ENCODE data around the gene CYP2A13. TPM values are rescaled to one million over a fixed set of nuclear protein-coding genes. Genes with fewer than 3 reads are reported as not detected.
"Not testable (repeated sequence)": the region's sequence is repeated elsewhere in the genome, so short reads cannot be mapped to it uniquely, and the experiment has no call there.

Gene CYP2A13
- total RNA-seq, 4 donors from 2014 or later: not detected

DNA sequence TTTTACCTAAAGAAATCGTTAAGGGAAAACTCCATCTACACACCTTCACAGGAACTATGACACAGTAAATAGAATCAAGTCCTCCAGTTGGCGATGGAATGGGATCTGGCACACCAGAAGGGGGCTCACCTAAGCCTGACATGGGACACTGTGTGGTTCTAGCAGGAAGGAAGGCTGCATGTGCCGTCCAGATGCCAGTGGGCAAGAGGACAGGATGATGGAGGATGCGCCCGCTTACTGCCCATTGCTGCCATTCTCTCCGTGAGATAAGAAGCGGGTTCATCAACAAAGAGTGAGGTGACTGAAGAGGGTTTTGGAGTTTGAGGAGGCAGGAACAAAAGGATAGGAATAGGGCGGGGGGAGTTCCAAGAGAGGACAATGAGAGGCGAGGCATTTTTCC, 23.0 kb downstream of the CYP2A13 start:
- intact Hi-C loops (cut with DNase I): no loop called here
- no peaks in the 10 kb centered on the region for H3K27me3 ChIP-seq
- H3K27ac ChIP-seq: no peak overlapping the region
- WGBS, 2 donors: 84 to 85% methylated on average over 9 of the region's 9 CpGs
- TF ChIP-seq POLR2A (IDR thresholded peaks at IDR 0.05): no peak
- TF ChIP-seq CTCF (IDR thresholded peaks at IDR 0.05): no peak
- no peak overlapping the region for H3K4me3 ChIP-seq (replicated peaks in 1 of 3)
- no peaks in the 10 kb centered on the region for H3K9me3 ChIP-seq
- no peaks in the 10 kb centered on the region for H3K36me3 ChIP-seq
- no peaks in the 10 kb centered on the region for H3K4me1 ChIP-seq
- no peak for DNase-seq

GRCh38 chr19:41111750-41112295, 23.6 kb downstream of the CYP2A13 start:
- TF ChIP-seq CTCF (IDR thresholded peaks at IDR 0.05) (no peak), POLR2A (IDR thresholded peaks at IDR 0.05) (no peak)
- Histone ChIP-seq H3K36me3 (no peaks in the 10 kb centered on the region), H3K4me3 (replicated peaks in 1 of 3) (no peak overlapping the region), H3K27ac (no peak overlapping the region), H3K9me3 (no peaks in the 10 kb centered on the region), H3K4me1 (no peaks in the 10 kb centered on the region), H3K27me3 (no peaks in the 10 kb centered on the region)
- WGBS, 2 donors: 80 to 95% methylated on average over 5 of the region's 5 CpGs
- DNase-seq: no peak
- intact Hi-C loops (cut with DNase I): no loop called here

GRCh38 chr19:41112728-41113290, 24.6 kb downstream of the CYP2A13 start:
- Histone ChIP-seq H3K36me3 (no peaks in the 10 kb centered on the region), H3K9me3 (no peaks in the 10 kb centered on the region), H3K27me3 (no peaks in the 10 kb centered on the region), H3K27ac (no peak overlapping the region), H3K4me1 (no peaks in the 10 kb centered on the region), H3K4me3 (replicated peaks in 1 of 3) (no peak overlapping the region)
- no peak for DNase-seq
- TF ChIP-seq CTCF (IDR thresholded peaks at IDR 0.05) (no peak), POLR2A (IDR thresholded peaks at IDR 0.05) (no peak)
- intact Hi-C loops (cut with DNase I): no loop called here
- 73% methylated on average over 7 of the region's 7 CpGs for WGBS, 2 donors

DNA sequence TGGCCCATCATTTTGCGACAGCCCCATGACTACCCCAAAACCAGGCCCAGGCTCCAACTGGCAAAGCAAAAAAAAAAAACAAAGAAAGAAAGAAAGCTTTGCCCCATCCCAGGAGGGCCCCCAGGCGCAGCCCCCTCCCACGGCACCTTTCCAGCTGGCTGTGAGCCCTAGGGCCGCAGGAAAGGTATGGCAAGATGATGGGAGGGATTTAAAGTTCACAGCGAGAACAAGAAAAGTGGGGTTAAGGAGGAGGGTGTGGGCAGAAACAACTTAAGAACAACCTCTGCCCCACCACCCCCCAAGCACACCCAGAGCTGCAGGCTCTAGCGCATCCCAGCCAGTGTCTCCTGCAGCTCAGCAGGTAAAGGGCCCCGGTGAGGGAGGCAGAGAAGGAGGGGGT, 25.9 kb downstream of the CYP2A13 start, which contains the start of gene CYP2F1:
TSS of gene CYP2F1 (plus strand) at position 301 of the 400 bp plus-strand sequence. CDS start 1,757 bp downstream, outside the sequence.
- Histone ChIP-seq H3K4me3 (replicated peaks in 1 of 3) (no peak within 1 kb of the TSS), H3K27me3 (no peaks in the 10 kb centered on the region), H3K36me3 (no peaks in the 10 kb centered on the region), H3K4me1 (no peaks in the 10 kb centered on the region), H3K27ac (no peak within 1 kb of the TSS), H3K9me3 (no peaks in the 10 kb centered on the region)
- DNase-seq: no peak
- TF ChIP-seq POLR2A (IDR thresholded peaks at IDR 0.05) (no peak), CTCF (IDR thresholded peaks at IDR 0.05) (no peak)
- intact Hi-C loops (cut with DNase I): no loop called here
- 72 to 80% methylated on average over 7 of the region's 7 CpGs for WGBS, 2 donors

DNA sequence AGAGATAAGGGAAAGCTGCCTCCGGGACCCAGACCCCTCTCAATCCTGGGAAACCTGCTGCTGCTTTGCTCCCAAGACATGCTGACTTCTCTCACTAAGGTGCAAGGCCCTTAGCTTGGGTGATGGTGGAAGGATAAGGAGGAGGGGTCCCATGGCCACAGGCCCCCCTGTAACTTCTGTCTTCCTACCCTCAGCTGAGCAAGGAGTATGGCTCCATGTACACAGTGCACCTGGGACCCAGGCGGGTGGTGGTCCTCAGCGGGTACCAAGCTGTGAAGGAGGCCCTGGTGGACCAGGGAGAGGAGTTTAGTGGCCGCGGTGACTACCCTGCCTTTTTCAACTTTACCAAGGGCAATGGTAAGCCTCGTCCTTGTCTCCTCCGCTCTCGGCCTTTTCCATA, 28.0 kb downstream of the CYP2A13 start:
- WGBS, 2 donors: 87% methylated on average over 8 of the region's 8 CpGs
- Histone ChIP-seq H3K27me3 (no peaks in the 10 kb centered on the region), H3K4me3 (replicated peaks in 1 of 3) (no peak overlapping the region), H3K36me3 (no peaks in the 10 kb centered on the region), H3K9me3 (no peaks in the 10 kb centered on the region), H3K27ac (no peak overlapping the region), H3K4me1 (no peaks in the 10 kb centered on the region)
- intact Hi-C loops (cut with DNase I): no loop called here
- no peak for DNase-seq
- TF ChIP-seq CTCF (IDR thresholded peaks at IDR 0.05) (no peak), POLR2A (IDR thresholded peaks at IDR 0.05) (no peak)

DNA sequence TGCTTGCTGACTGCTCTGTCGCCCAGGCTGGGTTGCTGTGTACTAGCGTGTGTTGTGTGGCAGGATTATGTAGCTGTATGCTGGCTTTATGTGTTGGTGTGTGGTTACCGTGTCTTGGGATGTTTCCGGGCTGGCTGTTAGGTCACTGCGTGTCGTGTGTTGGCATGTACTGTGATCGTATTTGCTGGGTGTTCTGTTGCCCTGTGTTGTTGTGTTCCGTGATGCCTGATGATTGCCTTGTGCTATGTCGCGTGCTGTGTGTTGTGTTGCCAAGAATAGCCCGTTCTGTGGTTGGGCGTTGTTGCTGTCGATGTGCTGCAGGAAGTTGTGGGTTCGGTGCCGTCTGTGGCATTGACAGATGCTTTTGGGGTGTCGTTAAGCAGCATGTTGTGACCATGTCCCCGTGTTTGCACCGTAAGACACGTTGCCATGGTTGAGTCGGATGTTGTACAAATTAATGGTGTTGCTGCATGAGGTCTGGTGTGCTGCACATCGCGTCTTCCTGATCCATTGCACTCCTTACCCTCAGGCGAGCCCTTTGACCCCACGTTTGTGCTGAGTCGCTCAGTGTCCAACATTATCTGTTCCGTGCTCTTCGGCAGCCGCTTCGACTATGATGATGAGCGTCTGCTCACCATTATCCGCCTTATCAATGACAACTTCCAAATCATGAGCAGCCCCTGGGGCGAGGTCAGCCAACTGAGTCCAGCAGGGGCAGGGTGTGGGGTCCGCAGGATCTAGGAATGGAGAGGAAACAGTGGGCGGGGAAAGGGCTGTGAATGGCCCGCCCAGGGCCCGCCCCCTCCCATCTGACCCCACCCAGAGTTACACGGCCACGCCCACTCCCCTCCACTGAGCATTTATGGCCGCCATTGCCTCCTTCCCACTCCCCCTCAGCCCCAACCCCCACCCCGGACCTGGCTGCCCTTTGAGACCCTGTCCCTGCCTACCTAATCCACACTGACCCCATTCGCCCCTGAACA, 33.0 kb downstream of the CYP2A13 start:
- H3K4me1 ChIP-seq; intact Hi-C loops (cut with DNase I); H3K4me3 ChIP-seq (replicated peaks in 1 of 3); H3K27ac ChIP-seq; H3K36me3 ChIP-seq; H3K9me3 ChIP-seq; H3K27me3 ChIP-seq: not testable (repeated sequence)
- DNase-seq: peak in 1 of 2 donors; percentile 7
- WGBS, 2 donors: 84 to 88% methylated on average over 32 to 33 of the region's 41 CpGs

- intact Hi-C loops (cut with DNase I); DNase-seq; H3K27me3 ChIP-seq; H3K4me3 ChIP-seq (replicated peaks in 1 of 3); H3K36me3 ChIP-seq; H3K27ac ChIP-seq; H3K4me1 ChIP-seq; H3K9me3 ChIP-seq: not testable (repeated sequence)
- 91 to 93% methylated on average over 13 of the region's 13 CpGs for WGBS, 2 donors
These were observed 34.6 kb downstream of the CYP2A13 start for GRCh38 chr19:41122846-41123245.

Measured in thyroid gland (tissue), 4 donors.